Daoy (cell line): ENCODE measurements around the gene MOCS2. TPM values are rescaled to one million over a fixed set of nuclear protein-coding genes. Genes with fewer than 3 reads are reported as not detected.
"Not testable (repeated sequence)": the region's sequence is repeated elsewhere in the genome, so short reads cannot be mapped to it uniquely, and the experiment has no call there.

Experiments used
- DNase-seq: peaks from one replicate; pipeline ENCODE4 v3.0.0-alpha.2; 2015; ENCODE audit warnings: low read depth
- total RNA-seq: library from RNA; depleted of rRNA; stranded (reverse); fragments of >200 nt; shearing (Covaris generic); gene quantifications from 2 replicates; pipeline ENCODE4 v1.2.3, GENCODE V29; 2014; rRNA removed

The MOCS2 gene
- 97.1 and 117 TPM in 2 replicates for total RNA-seq

GRCh38 chr5:53109443-53110127, at the start of gene MOCS2:
Gene MOCS2, minus strand, starts transcription at chr5:53109757. Its CDS starts 2,583 bp downstream, at chr5:53107174.
- peak; percentile 96 for DNase-seq

- DNase-seq, result peak; percentile 29
Observed at GRCh38 chr5:53151713-53152458, 42.3 kb upstream of the MOCS2 start.

- DNase-seq, result no peak
Observed at GRCh38 chr5:53133020-53133419, 23.5 kb upstream of the MOCS2 start.

GRCh38 chr5:53130266-53130665, 20.7 kb upstream of the MOCS2 start:
- no peak for DNase-seq

- DNase-seq, result no peak
Observed at GRCh38 chr5:53128481-53128880, 18.9 kb upstream of the MOCS2 start.

- DNase-seq, result no peak
Observed at GRCh38 chr5:53127107-53127506, 17.6 kb upstream of the MOCS2 start.

- peak; percentile 38 for DNase-seq
Observed at GRCh38 chr5:53126521-53126920, 17.0 kb upstream of the MOCS2 start.

GRCh38 chr5:53123702-53124101, 14.1 kb upstream of the MOCS2 start:
- no peak for DNase-seq

GRCh38 chr5:53120165-53120564, 10.6 kb upstream of the MOCS2 start:
- no peak for DNase-seq

GRCh38 chr5:53118879-53119278, 9.3 kb upstream of the MOCS2 start:
- no peak for DNase-seq

GRCh38 chr5:53116597-53116996, 7.0 kb upstream of the MOCS2 start:
- DNase-seq, result no peak

- DNase-seq, result no peak
Observed at GRCh38 chr5:53114988-53115387, 5.4 kb upstream of the MOCS2 start.

GRCh38 chr5:53113947-53114346, 4.4 kb upstream of the MOCS2 start:
- no peak for DNase-seq

- no peak for DNase-seq
Observed at GRCh38 chr5:53112909-53113308, 3.4 kb upstream of the MOCS2 start.

GRCh38 chr5:53112307-53112706, 2.8 kb upstream of the MOCS2 start:
- not testable (repeated sequence) for DNase-seq

GRCh38 chr5:53111139-53111538, 1.6 kb upstream of the MOCS2 start:
- no peak for DNase-seq

GRCh38 chr5:53110156-53110555, 599 bp upstream of the MOCS2 start:
- no peak for DNase-seq

GRCh38 chr5:53109056-53109442, 508 bp downstream of the MOCS2 start:
- DNase-seq, result no peak

GRCh38 chr5:53105611-53106300, 3.8 kb downstream of the MOCS2 start:
- DNase-seq, result no peak

- DNase-seq, result no peak
Observed at GRCh38 chr5:53100606-53101005, 9.0 kb downstream of the MOCS2 start.

GRCh38 chr5:53099546-53099945, 10.0 kb downstream of the MOCS2 start:
- DNase-seq, result no peak

- DNase-seq, result peak; percentile 53
Observed at GRCh38 chr5:53095931-53096525, 13.5 kb downstream of the MOCS2 start.
